Left renal cortex interstitium (tissue), 4 donors: ENCODE measurements around the gene THTPA. TPM values are rescaled to one million over a fixed set of nuclear protein-coding genes. Genes with fewer than 3 reads are reported as not detected.
A peak's percentile ranks its signal among the peaks of the same experiment; 100 is the strongest.
"Not testable (repeated sequence)": the region's sequence is repeated elsewhere in the genome, so short reads cannot be mapped to it uniquely, and the experiment has no call there.

ENCODE experiments used
- DNase-seq, 4 donors: peaks; one replicate each; pipeline ENCODE4 v3.0.0-alpha.2; 2013; ENCODE audit warnings: low read depth in 4 of 4, low spot score in 2 of 4, missing footprints in 1 of 4
- polyA plus RNA-seq, 4 donors: library from polyadenylated mRNA; unstranded; fragments of 120-200 nt; gene quantifications; one replicate each; pipeline ENCODE4 v1.2.1, GENCODE V29; 2013; ENCODE audit not compliant: insufficient read length in 4 of 4

The THTPA gene
- polyA plus RNA-seq, 4 donors, result 17.4 to 21.4 (median 19.0) TPM

DNA sequence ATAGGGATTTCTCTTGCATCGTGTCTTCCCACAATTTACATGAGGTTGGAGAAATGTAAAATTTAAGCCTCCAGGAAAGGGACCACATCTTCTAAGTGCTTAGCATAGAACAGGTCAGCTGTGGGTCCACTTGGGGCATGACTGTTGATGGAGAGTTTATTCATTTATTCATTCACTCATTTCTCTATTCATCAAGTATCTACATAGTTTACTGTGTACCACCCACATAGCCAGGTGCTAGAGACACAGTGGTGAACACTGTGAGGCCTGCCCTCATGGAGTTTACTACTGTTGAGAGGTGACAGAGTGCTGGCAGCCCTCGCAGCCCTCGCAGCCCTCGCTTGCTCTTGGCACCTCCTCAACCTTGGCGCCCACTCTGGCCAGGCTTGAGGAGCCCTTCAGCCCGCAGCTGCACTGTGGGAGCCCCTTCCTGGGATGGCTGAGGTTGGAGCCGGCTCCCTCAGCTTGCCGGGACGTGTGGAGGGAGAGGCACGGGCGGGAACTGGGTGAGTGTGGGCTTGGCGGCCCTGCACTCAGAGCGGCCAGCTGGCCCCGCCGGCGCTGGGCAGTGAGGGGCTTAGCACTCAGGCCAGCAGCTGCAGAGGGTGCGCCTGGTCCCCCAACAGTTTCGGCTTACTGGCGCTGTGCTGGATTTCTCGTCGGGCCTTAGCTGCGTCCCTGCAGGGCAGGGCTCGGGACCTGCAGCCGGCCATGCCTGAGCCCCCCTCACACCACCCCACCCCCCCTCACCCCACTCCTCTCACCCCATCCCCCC, 24.3 kb downstream of the THTPA start:
- no peak for DNase-seq

DNA sequence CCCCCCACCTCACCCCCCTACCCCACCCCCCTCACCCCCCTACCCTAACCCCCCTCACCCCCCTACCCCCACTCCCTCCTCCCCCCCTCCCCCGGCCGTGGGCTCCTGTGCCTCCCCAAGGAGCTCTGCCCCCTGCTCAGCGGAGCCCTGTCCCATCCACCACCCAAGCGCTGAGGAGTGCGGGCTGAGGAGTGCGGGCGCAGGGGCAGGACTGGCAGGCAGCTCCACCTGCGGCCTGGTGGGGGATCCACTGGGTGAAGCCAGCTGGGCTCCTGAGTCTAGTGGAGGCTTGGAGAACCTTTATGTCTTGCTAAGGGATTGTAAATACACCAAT, 24.8 kb downstream of the THTPA start:
- DNase-seq, result no peak

DNA sequence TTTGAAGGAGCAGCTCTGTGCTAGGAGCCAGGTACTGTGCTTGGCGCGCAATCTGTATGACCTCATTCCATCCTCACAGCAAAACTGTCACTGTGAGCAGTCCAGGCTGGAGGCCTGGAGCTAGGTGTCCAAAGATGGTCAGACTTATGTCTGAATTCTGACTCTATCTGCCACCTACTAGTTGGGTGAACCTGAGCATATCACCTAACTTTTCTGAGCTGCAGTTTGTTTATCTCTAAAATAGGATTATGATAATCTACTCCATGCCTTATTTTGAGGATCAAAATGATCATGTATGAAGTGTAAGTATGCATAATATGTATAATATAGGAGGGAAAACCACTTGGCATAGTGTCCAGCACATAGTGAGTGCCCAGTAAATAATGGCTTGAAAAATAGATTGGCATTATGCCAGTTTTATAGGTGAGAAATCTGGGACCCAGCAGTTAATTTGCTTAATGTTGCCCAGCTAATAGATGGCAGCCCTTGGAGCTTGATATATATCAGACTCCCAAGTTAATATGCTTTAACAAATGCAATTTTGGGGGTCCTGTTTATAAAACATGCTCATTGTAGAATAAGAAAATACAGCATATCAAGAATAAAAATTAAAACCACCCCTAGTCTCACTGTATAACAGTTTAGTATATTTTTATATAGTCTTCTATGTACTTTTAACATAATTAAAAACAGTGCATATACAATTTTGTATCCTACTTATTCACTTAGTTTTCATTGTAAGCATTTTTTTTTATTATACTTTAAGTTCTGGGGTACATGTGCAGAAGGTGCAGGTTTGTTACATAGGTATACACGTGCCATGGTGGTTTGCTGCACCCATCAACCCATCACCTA, 27.1 kb downstream of the THTPA start:
- no peak for DNase-seq

DNA sequence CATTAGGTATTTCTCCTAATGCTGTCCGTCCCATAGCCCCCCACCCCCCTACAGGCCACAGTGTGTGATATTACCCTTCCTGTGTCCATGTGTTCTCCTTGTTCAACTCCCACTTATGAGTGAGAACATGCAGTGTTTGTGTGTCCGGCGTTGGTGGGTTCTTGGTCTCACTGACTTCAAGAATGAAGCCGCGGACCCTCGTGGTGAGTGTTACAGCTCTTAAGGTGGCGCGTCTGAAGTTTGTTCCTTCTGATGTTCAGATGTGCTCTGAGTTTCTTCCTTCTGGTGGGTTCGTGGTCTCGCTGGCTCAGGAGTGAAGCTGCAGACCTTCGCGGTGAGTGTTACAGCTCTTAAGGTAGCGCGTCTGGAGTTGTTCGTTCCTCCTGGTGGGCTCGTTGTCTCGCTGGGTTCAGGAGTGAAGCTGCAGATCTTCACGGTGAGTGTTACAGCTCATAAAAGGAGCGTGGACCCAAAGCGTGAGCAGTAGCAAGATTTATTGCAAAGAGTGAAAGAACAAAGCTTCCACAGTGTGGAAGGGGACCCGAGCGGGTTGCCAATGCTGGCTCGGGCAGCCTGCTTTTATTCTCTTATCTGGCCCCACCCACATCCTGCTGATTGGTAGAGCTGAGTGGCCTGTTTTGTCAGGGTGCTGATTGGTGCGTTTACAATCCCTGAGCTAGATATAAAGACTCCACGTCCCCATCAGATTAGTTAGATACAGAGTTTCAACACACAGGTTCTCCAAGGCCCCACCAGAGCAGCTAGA, 27.9 kb downstream of the THTPA start:
- not testable (repeated sequence) for DNase-seq

DNA sequence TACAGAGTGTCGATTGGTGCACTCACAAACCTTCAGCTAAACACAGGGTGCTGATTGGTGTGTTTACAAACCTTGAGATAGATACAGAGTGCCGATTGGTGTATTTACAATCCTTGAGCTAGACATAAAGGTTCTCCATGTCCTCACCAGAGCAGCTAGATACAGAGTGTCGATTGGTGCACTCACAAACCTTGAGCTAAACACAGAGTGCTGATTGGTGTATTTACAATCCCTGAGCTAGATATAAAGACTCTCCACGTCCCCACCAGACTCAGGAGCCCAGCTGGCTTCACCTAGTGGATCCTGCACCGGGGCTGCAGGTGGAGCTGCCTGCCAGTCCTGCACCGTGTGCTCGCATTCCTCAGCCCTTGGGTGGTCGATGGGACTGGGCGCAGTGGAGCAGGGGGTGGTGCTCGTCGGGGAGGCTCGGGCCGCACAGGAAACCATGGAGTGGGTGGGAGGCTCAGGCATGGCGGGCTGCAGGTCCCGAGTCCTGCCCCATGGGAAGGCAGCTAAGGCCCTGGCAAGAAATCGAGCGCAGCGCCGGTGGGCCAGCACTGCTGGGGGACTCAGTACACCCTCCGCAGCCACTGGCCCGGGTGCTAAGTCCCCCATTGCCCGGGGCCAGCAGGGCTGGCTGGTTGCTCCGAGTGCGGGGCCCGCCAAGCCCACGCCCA, 28.6 kb downstream of the THTPA start:
- DNase-seq, result not testable (repeated sequence)

DNA sequence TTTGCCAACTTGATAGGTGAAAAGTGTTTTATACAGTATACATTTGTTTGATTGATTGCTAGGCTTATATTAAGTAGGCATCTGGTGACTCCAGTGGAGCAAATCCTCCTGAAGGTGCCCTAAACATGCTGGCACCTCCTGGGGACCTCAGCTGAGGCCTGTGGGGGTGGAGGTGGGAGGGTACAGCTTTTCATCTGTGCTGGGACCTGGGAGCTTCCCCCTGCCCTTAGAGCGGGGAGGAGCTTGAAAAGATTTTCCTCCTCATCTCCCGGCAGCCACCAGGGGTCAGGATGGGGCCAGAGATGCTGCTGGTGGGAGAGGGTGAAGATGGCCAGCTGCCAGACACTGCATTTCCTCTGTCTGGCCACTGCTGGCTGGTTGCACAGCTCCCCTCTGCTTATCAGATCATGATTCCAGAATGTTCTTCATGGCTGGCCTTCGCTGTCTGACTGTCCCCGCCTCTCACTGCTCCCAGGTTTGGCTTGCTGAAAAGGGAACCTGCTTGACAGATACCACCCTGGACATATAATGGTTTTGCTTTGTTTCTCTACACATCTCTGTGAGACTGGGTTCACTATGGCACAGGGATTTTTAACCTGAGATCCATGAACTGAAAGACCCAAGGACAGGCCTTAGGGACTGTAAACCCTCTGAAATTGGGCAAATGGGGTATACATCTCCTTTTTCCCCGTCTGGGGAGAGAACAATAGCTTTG, 33.0 kb downstream of the THTPA start:
- DNase-seq, result peak in 3 of 4 donors; percentile 71 to 84 (median 77)

DNA sequence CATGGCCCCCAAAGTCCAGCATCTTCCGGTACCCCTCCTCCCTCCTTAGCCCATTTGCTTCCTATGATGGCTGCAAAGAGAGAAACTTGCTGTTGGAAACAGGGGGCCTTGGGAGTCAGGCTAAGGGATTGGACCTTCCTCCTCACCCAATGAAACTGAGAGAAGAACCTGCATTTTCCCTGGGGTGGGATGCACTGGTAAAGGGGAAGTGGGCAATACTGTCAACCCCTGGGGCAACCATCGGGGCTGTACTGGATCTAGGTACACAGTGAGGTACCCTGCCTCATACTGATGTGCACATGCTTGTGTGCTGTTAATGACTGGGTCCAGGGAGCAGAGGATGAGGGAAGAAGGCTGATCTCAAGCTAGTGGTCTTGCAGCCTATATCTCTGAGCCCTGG, 33.5 kb downstream of the THTPA start:
- DNase-seq, result no peak

DNA sequence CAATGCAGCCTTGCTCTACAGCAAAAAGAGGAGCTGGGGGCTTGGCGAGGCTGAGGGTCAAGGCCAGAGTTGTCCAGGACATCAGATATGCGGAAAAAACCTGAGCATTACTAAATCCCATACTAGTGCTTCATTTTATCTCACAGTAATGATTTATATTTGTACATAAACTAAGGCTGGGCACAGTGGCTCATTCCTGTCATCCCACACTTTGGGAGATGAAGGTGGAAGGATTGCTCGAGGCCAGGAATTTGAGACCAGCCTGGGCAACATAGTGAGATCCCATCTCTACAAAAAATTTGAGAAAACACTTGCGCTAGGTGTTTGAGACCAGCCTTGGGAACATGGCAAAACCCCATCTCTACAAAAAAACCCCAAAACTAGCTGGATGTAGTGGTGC, 34.1 kb downstream of the THTPA start:
- DNase-seq, result no peak

DNA sequence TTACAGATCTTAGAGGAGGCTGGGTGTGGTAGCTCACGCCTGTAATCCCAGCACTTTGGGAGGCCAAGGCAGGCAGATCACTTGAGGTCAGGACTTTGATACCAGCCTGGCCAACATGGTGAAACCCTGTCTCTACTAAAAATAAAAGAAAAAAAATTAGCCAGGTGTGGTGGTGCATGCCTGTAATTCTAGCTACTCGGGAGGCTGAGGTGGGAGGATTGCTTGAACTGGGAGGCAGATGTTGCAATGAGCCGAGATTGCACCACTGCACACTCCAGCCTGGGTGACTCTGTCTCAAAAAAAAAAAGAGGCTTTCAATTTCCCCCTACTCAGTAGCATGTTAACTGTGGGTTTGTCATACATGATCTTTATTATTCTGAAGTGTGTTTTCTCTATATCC, 38.1 kb downstream of the THTPA start:
- DNase-seq, result not testable (repeated sequence)

DNA sequence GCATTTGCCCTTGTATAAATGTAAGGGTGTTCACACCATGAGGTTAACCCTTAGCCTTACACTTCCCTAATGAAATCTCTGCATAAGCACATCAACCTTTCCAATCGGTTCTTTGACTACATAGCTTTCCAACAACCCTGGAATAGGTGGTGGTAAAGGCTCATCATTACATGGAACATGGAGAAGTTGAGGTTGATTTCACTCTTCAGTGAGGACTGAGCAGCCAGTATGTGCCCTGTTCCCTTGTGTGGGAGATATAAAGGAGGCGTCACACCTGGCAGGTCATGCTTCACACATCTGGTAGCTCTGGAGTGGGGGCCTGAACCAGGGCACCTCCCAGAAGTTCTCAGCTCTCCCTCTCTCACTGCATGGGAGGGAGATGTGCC, 44.2 kb downstream of the THTPA start:
- no peak for DNase-seq

DNA sequence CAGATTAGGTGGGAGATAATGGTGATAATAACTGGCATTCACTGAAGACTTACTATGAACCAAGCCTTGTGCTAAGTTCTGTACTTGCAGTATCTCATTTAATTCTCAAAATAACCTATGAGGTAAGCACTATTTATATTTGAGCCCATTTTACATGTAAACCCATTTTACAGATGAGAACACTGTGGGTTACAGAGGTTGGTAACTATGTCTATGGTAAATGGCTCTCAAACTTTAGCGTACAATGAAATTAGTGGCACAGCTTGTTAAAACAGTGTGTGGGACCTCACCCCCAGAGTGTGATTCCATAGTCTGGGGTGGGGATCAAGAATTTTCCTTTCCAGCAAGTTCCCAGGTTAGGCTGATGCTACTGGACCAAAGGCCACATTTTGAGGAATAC, 44.7 kb downstream of the THTPA start:
- DNase-seq, result no peak

DNA sequence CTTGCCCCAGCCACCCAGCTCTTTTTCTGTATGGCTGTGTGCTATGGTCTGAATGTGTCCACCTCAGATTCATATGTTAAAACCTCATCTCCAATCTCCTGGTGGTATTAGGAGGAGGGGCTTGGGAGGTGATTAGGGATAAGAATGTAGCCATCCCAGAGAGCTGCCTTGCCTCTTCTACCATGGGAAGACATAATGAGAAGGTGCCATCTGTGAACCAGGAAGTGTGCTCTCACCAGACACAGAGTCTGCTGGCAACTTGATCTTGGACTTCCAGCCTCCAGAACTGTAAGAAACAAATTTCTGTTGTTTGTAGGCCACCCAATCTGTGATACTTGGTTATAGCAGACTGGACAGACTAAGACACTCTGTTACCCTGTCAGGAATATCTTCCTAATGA, 45.4 kb downstream of the THTPA start:
- no peak for DNase-seq

DNA sequence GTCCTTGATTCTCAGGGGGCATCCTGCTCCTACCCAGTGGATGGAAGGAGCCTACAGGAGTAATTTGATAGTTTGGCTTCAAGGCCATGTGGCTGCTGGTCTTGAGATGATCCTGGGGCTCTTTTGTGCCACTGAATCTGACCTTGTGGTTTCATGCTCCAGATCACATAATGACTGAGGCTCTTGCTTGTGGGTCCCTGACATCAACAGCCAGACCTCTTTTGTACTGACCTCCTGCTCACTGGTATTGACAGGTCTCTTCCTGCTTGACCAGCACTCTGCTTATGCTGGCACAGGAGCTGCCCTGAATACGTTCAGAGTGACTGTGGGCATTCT, 45.7 kb downstream of the THTPA start:
- no peak for DNase-seq

DNA sequence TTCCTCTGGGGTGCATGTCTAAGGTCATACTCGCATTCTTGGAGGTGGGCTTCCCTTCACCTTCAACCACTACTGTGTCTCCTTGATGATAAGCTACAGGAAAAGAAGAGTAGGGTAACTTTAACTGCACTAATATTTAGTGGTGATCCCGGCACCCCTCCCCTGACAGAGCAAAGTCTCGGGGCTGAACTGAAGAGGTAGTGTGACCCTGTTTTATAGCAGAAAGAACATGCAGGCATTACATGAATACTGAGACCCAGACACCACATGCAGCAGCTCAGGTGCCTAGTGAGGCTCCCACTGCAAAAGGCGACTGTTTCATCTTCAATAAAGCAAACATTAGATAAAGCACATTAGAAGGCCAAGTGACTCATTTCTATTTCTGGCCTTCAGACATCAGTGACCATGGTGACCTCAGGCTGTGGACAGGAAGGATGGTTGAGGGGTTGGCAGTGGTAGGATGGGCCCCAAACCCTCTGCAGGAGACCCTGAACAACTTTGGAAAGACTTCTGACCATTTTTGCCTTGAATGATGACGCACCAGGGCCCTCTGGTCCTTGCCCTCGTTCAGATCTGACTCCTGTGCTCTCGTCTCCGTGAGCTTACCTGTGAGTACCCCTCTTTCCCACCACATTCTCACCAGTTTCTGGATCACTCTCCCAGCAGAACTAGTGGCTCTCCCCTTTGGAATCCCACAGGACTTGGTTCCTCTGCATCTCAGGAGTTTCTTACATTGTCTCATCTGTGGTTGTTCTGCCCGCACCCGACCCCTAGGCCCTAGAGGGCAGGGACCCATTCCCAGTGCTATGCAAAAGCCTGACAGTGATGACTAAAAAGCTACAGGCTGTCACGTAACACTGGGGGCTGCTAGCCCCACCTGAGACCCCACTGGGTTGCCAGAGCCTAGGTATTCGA, 46.4 kb downstream of the THTPA start:
- DNase-seq, result no peak

DNA sequence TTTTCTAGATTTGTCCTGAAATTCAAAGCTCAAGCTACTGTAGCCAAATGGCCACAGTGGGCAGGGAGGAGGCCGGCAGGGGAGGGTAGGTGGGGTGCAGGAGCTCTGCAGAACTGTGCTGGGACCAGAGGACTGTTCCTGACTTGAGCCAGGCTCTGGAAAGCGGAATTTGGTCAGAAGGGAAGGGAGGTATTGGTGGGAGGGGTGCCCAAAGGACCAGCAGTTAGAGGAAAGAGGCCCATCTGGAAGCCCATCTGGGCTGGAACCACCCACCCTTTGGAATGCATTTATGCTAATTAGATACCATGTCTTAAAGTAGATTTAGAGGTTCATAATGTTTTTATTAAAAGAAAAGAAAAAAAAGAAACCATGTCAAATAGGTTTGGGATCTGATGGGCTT, 47.0 kb downstream of the THTPA start:
- DNase-seq, result no peak

DNA sequence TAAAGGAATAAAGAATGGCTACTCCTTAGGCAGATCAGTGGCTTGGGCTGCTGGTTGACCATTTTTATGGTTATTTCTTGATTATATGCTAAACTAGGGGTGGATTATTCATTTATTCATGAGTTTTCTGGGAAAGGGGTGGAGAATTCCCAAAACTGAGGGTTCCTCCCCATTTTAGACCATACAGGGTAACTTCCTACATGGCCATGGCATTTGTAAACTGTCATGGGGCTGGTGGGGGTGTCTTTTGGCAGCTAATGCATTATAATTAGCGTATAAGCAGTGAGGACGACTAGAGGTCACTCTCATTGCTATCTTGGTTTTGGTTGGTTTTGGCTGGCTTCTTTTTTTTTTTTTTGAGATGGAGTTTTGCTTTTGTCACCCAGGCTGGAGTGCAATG, 48.1 kb downstream of the THTPA start:
- no peak for DNase-seq

DNA sequence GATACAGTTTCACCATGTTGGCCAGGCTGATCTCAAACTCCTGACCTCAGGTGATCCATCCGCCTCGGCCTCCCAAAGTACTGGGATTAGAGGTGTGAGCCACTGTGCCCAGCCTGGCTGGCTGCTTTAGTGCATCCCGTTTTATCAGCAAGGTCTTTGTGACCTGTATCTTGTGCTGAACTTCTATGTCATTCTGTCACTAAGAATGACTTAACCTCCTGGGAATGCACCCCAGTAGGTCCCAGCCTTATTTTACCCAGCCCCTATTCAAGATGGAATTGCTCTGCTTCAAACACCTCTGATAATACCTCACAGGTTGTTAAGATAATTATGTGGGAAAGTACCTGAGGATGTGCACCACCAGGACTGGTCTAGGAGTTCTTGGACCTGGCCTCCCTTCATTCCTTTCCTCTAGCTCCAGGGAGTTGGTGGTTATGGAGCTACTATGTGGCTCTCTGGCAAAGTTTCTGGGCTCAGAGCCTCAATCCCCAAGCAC, 48.7 kb downstream of the THTPA start:
- DNase-seq, result no peak

DNA sequence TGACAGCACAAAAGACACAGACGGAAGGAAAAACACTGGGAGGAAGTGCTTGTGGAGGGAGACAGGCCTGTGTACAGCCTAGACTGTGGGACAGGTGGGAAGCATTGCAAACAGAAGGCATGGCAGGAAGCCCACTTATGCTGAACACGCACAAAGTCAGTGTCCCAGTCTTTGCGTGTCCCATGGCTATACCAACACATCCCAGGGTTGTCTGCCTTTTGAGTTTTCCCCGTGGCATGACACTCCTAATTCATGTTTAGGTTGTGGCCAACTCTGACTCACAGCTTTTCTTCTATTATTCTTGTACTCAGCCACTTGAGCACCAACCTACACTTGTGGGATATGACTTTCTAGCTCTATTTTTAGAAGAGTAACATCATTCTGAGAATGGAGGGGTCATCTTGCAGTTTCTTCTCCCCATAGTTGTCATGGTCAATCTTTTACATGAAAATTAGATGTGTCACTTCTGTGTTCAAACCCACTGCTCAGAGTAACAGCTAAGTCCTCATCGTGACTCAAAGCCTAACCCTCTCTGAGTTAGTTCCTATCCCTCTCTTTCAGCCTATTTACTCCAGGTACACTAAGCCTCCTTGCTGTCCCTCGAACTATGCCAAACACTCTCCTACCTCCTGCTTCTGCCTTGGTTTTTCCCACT, 50.0 kb downstream of the THTPA start:
- DNase-seq, result no peak

DNA sequence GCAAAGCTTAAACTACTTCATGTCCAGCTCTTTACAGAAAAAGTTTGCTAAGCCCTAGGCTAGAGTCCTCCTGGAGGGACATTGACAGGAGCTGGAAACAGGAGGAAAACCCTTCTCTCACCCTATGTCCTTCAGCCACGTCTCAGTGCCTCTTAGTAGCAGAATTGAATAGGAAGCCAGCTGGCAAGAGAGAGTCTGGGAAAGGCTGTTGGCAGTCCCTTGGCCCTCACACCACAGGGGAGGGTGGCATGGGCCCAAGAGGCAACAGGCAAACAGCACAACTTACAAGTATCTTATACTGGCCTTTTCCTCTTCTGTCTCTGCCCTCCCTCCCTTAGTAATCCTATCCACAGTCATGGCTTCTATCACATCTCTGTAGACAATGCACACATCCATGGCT, 52.4 kb downstream of the THTPA start:
- no peak for DNase-seq
